Tibial nerve (tissue), 3 donors: ENCODE results near the gene NSRP1.
"Not testable (repeated sequence)": the region's sequence is repeated elsewhere in the genome, so short reads cannot be mapped to it uniquely, and the experiment has no call there.

ENCODE experiments used
- POLR2A ChIP-seq, 2 donors: fragments of 450-650 bp; IDR thresholded peaks; one replicate each; pipeline ENCODE4 v1.6.1; 2017; ENCODE audit warnings: antibody characterized with exemption in 2 of 2, mild to moderate bottlenecking in 2 of 2, moderate library complexity in 2 of 2
- TF ChIP-seq, protein P1 (sequence below), 5 experiments: fragments of 200-600 bp in 3 of 5; fragments of 450-650 bp in 2 of 5; sonication (generic) in 3 of 5; IDR thresholded peaks; one replicate each; pipeline ENCODE4 v1.5.1; 2016 to 2019; ENCODE audit warnings: antibody characterized with exemption in 5 of 5, mild to moderate bottlenecking in 3 of 5, moderate library complexity in 2 of 5

DNA sequence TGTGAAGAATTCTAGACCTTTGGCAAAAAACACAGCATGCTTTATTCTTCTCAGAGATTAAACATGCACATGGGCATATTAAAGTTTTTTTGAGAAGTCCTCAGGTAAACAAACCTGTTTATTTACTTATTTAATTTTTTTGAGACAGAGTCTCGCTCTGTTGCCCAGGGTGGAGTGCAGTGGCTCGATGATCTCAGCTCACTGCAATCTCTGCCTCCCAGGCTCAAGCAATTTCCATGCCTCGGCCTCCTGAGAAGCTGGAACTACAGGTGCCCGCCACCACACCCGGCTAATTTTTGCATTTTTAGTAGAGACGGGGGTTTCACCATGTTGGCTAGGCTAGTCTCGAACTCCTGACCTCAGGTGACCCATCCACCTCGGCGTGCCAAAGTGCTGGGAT lies 84.0 kb downstream of the NSRP1 start:
- TF ChIP-seq, protein P1, sequence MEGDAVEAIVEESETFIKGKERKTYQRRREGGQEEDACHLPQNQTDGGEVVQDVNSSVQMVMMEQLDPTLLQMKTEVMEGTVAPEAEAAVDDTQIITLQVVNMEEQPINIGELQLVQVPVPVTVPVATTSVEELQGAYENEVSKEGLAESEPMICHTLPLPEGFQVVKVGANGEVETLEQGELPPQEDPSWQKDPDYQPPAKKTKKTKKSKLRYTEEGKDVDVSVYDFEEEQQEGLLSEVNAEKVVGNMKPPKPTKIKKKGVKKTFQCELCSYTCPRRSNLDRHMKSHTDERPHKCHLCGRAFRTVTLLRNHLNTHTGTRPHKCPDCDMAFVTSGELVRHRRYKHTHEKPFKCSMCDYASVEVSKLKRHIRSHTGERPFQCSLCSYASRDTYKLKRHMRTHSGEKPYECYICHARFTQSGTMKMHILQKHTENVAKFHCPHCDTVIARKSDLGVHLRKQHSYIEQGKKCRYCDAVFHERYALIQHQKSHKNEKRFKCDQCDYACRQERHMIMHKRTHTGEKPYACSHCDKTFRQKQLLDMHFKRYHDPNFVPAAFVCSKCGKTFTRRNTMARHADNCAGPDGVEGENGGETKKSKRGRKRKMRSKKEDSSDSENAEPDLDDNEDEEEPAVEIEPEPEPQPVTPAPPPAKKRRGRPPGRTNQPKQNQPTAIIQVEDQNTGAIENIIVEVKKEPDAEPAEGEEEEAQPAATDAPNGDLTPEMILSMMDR (IDR thresholded peaks at IDR 0.05) = not testable (repeated sequence)
- TF ChIP-seq POLR2A (IDR thresholded peaks at IDR 0.05) = not testable (repeated sequence)
